Measurements from ENCODE around the gene PARP16.

The PARP16 gene

DNA sequence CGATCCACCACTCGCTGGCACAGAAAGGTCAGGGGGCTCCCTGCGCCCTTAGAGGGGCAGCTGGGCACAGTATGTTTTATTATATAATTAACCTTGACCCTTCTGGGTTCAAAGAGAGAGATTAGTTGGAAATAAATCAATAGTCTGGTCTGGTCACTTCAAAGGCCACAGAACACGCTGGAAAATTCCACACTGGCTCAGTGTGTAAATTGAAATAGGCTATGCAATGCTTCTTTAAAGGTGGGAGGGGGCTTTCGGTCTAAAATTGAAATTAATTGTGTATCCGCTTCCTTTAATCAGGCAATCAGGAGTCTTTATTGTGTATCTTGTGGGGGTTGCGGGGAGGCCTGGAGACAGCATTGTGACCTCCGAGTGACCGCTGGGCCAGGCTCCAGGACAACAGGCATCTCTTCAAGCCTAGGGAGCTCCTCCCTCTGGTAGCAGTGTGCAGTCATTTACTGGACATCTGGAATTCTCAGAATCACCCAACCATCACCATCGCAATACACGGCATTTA is 25.8 kb upstream of the PARP16 start:
- Histone ChIP-seq H3K27ac (no peak overlapping the region), H3K4me3 (no peak overlapping the region)

DNA sequence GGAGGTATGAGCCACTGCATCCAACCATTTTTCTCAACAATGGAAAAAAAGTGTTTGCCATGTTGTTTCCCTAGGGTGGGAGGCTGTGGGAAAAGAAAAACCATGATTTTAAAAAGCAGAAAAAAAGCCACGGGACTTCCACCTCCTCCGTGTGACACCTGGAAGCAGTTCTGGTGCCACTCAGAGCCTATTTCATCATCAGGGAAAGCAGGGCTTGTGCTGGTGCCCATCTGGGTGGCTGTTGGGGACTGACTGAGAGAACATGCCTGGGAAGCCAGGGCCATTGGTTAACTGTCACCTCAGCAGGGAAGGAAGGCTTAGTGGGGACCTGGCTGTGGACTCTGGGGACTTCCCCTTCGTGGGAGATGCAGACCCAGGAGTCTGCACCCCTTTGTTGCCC is 25.1 kb upstream of the PARP16 start:
- no peak overlapping the region for H3K27ac ChIP-seq
- H3K4me3 ChIP-seq: no peak overlapping the region

DNA sequence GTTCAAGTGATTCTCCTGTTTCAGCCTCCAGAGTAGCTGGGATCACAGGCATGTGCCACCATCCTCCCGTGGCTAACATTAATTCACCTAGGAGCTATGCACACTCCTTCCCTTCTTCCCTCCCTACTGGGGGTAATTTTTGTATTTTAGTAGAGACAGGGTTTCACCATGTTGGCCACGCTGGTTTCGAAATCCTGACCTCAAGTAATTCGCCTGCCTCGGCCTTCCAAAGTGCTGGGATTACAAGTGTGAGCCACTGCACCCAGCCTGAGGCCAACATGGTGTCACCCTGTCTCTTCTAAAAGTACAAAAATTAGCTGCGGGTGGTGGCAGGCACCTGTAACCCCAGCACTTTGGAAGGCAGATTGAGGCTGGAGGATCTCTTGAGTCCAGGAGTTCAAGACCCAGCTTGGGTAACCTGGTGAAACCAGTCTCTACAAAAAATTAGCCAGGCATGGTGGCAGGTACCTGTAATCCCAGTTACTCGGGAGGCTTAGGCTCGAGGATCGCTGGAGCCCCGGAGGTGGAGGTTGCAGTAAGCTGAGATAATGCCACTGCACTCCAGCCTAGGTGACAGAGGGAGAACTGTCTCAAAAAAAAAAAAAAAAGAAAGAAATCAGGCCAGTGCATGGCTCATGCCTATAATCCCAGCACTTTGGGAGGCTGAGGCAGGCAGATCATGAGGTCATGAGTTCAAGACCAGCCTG is 23.9 kb upstream of the PARP16 start:
- H3K27ac ChIP-seq: no peak overlapping the region
- no peak overlapping the region for H3K4me3 ChIP-seq

DNA sequence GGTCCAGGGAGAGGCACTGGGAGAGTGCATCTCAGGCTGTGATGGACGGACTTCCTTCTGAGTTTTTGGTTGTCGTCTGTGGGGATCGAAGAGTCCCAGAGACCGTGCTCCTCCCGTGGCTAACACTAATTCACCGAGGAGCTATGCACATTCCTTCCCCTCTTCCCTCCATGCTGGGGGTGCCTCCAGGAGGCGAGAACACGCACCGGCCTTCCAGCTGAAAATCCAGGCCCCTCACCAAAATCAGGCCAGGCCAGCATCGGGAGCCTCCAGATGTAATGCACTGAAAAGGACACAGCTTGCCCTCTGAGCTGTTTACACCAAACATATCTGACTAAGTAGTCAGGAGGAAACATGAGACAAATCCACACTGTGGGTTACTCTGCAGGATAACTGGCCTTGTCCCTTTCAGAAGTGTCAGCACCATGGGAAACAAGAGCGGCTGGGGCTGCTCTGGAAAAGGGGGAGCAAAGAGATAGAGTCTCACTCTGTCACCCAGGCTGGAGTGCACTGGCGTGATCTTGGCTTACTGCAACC is 23.3 kb upstream of the PARP16 start:
- H3K4me3 ChIP-seq: no peak overlapping the region
- H3K27ac ChIP-seq: no peak overlapping the region

DNA sequence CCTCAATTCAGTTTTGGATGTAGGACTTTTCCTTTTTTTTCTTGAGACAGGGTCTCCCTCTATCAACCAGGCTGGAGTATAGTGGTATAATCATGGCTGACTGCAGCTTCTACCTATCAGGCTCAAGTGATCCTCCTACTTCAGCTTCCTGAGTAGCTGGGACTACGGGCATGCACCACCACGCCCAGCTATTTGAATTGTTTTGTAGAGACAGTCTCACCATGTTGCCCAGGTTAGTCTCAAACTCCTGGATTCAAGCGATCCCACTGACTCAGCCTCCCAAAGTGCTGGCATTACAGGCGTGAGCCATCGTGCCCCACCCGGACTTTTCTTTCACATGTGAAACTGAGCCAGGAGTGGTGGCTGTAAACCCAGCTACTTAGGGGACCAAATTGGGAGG is 21.3 kb upstream of the PARP16 start:
- Histone ChIP-seq H3K4me3 (no peak overlapping the region), H3K27ac (no peak overlapping the region)

DNA sequence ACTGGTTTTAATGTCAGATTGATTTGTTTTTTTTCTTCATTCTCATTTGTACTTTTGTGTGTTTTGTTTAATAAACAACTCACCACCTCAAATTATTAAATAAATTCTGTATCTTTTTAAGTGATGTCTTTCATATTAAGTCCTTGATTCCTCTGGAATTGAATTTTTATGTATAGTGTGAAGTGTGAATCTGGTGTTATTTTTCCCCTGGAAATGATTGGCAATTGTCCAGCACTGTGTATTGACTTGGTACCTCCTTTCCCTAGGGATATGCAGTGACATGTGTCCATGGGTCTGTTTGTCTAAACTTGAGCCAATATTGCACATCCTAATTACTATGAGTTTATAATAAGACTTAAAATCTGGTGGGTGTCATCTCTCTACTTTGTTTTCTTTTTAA is 19.9 kb upstream of the PARP16 start:
- Histone ChIP-seq H3K27ac (no peak overlapping the region), H3K4me3 (no peak overlapping the region)

DNA sequence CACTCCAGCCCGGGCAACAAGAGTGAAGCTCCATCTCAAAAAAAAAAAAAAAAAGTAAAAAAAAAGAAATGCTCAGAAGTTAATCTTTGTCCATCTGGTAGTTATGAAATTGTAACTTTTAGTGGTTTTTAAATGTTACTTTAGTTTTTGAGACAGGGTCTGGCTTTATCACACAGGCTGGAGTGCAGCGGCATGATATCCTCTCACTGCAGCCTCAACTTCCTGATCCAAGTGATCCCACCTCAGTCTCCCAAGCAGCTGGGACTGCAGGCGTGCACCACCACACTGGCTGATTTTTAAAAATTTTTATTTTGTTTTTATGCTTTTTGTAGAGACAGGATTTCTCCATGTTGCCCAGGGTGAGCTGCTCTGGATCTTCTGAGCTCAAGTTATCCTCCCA is 19.1 kb upstream of the PARP16 start:
- H3K27ac ChIP-seq: peak overlapping the region in 1 of 21 experiments; percentile 94
- no peak overlapping the region for H3K4me3 ChIP-seq

DNA sequence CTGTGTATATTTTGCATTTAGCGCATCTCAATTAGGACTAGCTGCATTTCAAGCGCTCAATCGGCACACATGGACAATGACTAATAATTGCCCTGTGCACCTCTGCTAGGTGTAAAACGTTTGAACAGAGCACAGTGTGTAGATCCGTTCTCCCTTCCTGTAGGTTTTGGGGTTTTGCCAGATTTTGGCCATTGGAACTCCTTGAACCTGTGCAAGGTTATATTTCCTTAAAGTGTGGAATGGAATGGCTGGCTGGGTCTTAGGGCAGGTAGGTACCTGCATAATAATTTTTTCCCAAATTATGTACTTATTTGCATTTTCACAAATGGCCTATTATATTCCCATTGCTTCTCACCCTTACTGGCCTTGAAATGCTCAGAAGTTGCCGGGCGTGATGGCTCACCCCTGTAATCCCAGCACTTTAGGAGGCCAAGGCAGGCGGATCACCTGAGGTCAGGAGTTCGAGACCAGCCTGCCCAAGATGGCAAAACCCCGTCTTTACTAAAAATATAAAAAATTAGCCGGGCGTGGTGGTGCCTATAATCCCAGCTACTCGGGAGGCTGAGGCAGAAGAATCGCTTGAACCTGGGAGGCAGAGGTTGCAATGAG is 18.6 kb upstream of the PARP16 start:
- Histone ChIP-seq H3K4me3 (peak overlapping the region in 2 of 7 experiments; percentile 52 to 53), H3K27ac (peak overlapping the region in 20 of 21 experiments; percentile 72 to 98 (median 90))

DNA sequence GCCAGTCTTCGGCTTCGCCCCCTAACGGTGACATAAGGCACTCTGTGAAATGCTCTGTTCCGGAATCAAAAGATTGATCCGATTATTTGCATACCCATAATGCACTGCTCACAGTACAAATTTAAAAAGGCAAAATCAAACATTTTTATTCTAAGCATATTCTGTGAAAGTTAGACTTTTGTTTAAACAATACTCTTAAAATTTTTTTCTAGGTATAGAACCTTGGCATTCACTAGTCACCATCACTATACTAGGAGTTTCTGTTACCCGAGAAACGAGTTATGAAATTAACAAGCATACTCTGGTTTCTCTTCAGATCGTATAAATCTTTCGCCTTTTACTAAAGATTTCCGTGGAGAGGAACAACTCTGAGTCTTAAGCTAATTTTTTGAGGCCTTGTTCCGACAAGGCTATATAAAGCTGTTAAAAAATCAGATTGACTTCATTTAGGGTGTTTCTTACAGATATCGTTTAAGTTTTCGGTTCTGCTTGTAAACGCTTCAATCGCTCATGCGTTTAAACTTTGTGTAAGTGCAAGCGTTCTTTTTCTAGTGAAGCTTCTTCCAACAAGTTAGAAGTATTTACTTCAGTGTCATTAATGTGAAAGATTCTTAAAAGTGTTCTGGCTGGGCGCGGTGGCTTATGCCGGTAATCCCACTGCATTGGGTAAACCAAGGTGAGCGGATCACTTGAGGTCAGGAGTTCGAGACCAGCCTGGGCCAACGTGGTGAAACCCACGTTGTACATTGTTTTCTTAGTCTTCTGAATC is 17.9 kb upstream of the PARP16 start, which contains the start of gene RNU5B-1:
TSS of gene RNU5B-1 (plus strand) at position 297 of the 769 bp plus-strand sequence.
- peak within 1 kb of the TSS; percentile 32 to 53 (median 46) for H3K4me3 ChIP-seq

DNA sequence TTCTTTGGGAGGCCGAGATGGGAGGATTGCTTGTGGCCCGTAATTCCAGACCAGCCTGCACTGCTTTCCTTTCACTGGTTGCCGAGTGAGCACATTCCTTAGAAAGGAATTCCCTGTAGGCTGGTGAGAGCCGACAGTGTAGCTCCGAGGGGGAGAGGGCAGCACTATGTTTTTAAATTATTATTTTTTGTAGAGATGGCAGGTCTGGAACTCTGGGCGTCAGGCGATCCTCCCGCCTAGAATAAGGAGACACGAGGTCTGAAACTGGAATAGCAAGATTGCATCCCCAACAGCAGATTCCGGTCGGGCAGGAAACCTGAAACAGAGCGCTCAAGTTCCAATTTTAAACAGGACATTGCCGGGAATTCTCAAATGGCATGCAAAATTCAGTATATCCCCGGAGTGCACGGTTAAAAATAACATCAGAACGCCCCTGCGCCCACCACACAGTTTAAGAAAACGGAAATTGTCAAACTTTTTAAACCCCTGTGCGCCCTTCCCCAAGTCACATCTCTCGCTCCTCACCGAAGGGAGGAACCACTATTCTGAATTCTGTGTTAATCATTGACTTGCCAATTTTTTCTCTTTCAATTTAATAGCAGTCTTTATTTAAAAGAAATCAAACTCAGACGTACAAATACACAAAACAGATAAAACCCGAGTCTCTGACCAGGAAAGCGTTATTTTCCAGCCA is 17.2 kb upstream of the PARP16 start:
- Histone ChIP-seq H3K27ac (peak overlapping the region; percentile 16 to 98 (median 90)), H3K4me3 (peak overlapping the region; percentile 32 to 53 (median 46))

More for the DNA sequence above, 17.9 kb upstream of the PARP16 start, which contains the start of gene RNU5B-1:
- peak within 1 kb of the TSS; percentile 16 to 98 (median 90) for H3K27ac ChIP-seq

DNA sequence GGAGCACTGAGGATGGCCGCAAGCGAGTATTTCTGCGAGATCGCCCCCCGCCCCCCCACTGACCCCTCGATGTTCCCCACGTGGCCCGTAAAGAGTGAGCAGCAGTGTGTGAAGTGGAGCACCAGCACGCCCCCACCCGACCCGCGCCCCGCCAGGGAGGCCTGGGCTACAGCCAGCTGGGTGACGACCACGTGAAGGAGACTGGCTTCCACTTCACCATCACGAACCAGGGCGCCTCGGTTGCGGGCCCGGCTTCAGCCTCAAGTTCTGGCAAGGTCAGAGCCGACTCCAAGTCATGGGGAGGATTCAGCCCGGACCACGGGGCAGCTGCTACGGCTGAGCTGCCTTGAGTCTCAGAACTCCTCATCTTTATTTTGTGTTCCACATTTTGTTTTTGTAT is 15.4 kb upstream of the PARP16 start:
- H3K27ac ChIP-seq: no peak overlapping the region
- H3K4me3 ChIP-seq: no peak overlapping the region

DNA sequence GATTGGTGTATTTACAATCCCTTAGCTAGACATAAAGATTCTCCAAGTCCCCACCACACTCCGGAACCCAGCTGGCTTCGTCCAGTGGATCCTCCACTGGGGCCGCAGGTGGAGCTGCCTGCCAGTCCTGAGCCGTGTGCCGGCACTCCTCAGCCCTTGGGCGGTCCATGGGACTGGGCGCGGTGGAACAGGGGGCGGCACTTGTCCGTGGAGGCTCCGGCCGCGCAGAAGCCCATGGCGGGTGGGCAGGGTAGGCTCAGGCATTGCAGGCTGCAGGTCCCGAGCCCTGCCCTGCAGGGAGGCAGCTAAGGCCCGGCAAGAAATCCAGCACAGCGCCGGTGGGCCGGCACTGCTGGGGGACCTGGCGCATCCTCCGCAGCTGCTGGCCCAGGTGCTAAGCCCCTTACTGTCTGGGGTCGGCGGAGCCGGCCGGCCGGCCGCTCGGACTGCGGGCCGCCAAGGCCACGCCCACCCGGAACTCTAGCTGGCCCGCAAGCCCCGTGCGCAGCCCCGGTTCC is 14.3 kb upstream of the PARP16 start:
- no peak overlapping the region for H3K4me3 ChIP-seq
- H3K27ac ChIP-seq: no peak overlapping the region

DNA sequence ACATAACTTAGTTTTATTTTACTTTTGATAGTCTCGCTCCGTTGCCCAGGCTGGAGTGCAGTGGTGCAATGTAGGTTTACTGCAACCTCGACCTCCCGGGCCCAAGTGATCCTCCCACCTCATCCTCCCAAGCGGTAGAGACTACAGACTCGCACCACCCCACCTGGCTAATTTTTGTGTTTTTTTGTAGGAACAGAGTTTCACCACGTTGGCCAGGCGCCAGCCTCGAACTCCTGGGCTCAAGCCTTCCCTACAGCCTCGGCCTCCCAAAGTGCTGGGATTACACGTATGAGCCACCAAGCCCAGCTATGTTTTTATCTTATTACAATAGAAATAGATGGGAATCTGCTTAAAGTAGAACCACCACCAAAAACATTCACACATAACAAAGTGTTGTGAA is 12.0 kb upstream of the PARP16 start:
- H3K4me3 ChIP-seq: no peak overlapping the region
- H3K27ac ChIP-seq: peak overlapping the region in 1 of 21 experiments; percentile 76

DNA sequence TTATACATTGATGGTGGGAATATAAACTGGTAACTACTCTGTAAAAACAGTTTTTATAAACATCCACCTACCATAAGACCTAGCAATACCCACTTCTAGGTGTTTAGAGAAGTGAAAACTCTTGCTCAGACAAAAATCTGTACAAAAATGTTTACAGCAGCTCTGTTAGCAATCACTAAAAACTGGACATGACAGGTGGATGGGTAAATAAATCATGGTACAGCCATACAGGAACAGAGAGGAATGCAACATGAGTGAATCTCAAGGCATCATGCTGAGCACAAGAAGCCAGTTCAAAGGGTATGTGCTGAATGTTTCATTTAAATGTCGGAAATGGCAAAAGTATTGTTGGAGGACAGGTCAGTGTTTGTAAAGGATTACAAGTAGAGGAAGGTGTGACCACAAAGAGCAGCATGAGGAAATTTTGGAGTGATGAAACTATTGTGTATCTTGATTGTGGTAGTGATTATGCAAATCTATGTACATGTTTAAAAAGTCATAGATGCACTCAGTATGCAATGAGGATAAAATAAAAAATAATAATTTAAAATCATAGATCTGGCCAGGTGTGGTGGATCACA is 6.3 kb upstream of the PARP16 start:
- H3K4me3 ChIP-seq: no peak overlapping the region

DNA sequence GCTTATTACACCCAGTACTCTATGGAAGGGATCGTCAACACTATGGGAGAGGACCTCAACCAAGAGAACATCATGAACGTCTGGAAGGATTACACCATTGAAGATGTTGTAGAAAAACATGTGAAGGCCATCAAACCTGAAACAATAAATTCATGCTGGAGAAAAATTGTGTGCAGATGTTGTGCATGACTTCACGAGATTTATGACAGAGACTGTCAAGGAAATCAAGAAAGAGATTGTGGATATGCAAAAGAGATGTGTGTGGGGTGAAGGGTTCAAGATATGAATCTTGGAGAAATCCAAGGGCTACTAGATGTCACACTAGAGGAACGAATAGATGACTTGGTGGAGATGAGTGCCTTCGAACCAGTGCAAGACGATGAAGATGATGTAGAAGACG is 3.5 kb upstream of the PARP16 start:
- Histone ChIP-seq H3K27ac (no peak overlapping the region), H3K4me3 (no peak overlapping the region)

More for the DNA sequence above, 6.3 kb upstream of the PARP16 start:
- H3K27ac ChIP-seq: no peak overlapping the region

DNA sequence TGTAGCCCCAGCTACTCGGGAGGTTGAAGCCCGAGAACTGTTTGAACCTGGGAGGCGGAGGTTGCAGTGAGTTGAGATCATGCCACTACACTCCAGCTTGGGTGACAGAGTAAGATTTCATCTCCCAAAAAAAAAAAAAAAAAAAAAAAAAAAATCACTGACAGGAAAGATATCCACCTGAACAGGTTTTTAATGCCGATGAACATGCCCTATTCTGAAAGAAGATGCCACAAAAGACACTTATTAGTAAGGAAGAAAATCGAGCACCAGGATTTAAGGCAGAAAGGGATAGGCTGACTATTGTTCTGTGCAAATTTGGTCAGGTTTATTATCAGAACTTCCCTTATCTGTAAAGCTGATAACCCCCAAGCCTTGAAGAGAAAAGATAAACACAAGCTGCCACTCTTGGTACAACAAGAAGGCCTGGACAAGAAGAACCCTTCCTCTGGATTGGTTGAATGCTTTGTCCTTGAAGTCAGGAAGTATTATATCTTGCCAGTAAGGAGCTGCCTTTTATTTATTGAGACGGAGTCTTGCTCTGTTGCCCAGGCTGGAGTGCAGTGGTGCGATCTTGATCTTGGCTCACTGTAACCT is 2.7 kb upstream of the PARP16 start:
- no peak overlapping the region for H3K27ac ChIP-seq
- no peak overlapping the region for H3K4me3 ChIP-seq

DNA sequence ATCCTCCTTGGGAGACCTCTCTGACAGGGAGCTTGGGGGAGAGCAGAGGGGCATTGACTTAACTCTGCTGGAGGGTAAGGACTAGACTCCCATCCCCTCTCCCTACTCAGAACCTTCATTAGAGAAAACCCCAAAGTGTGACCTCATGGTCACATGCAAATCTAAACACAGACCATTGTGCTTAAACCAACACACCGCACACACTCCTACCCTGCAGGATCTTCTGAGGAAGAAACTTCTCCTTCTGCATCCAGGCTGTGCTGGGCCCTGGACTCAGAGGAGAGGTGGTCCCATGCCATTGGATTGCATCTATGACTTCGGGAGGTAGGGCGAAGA is 805 bp upstream of the PARP16 start:
- Histone ChIP-seq H3K4me3 (peak overlapping the region in 2 of 7 experiments; percentile 55 to 82), H3K27ac (peak overlapping the region in 15 of 21 experiments; percentile 44 to 94 (median 90))

DNA sequence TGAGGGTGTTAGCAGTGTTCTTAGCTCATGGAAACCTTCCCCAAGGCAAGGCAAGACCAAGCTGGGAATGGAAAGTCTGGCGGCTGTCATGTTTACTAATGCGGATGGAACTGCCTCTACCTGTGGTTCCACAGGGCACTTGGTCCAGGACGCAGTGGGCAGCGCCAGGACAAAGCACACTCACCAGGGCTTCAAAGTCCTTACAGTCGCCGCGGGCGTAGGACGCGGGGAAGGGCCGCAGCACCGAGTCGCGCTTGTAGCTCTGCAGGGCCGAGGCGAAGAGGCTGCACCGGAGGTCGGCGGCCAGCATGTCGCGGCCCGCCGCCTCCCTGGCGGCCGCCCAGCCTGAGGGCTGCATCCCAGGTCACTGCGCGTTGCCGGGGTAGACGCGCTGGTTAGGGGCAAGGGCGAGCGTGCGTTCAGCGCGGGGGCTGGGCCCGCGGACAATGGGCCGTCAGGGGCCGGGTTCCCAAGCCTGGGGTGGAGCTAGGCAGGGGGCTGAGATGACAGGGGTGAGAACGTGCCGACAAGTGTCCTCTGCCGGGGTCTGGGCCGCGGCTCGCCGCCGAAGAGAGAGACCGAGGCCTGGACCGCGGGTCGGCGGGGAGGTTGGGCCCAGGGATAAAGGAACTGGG is 497 bp downstream of the PARP16 start:
- Histone ChIP-seq H3K27ac (peak overlapping the region; percentile 64 to 94 (median 87)), H3K4me3 (peak overlapping the region; percentile 50 to 82 (median 62))
